Skeletal muscle cell (primary cell): Measurements from ENCODE around the gene ENDOD1.
"Not testable (repeated sequence)": the region's sequence is repeated elsewhere in the genome, so short reads cannot be mapped to it uniquely, and the experiment has no call there.

Experiments used
- DNase-seq: peaks from one replicate; pipeline ENCODE4 v3.0.0-alpha.2; 2010; ENCODE audit warnings: low read depth
- H3K4me3 ChIP-seq: 2 replicates; pipeline ENCODE4 v1.5.1; 2011; ENCODE audit warnings: low read depth, mild to moderate bottlenecking, control low read depth, low read length, moderate library complexity

The ENDOD1 gene

DNA sequence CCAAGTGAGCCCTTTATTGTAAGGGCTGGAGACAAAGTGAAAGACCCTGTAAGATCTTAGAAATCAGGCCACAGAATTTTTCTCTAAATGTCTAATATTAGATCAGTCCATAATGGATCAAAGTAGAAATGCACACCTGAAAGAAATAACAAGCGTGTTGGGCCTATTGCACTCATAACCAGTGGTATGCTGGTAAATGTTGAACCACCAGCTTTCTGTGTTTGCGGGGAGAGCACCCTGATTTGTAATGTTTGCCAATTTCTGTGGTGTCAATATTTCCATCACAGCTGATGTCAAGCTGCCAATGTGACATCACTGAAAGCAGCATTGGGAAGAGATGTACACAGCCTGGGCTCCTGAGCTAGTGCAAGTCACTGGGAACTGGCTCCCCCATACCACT lies 46.2 kb downstream of the ENDOD1 start:
- DNase-seq: no peak
- no peak overlapping the region for H3K4me3 ChIP-seq

DNA sequence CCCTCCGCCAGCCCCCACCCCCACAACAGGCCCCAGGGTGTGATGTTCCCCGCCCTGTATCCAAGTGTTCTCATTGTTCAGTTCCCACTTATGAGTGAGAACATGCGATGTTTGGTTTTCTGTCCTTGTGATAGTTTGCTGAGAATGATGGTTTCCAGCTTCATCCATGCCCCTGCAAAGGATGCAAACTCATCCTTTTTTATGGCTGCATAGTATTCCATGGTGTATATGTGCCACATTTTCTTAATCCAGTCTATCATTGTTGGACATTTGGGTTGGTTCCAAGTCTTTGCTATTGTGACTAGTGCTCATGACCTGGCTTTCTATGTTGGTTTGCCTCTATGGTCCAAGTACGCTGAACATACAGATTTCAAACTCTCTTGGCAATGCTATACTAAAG lies 47.1 kb downstream of the ENDOD1 start:
- DNase-seq, H3K4me3 ChIP-seq: not testable (repeated sequence)

DNA sequence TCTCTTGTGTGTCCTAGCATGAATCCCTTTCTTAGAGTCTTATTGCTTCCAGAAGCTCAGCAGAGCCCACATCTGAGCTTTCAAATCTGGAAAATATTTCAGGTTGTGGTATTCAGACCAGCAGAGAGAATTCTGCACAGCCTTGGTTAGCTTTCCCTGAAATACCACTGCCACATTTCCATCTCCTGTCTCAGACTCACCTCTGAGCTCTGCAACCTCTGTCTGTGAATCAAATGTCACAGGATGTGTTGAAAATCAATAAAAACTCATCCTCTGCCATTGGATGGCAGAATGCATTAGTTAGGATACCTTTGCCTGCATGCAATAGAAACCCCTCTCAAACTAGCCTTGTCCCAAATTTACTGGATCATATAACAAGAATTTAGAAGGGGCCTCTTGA lies 47.7 kb downstream of the ENDOD1 start:
- no peak overlapping the region for H3K4me3 ChIP-seq
- no peak for DNase-seq

DNA sequence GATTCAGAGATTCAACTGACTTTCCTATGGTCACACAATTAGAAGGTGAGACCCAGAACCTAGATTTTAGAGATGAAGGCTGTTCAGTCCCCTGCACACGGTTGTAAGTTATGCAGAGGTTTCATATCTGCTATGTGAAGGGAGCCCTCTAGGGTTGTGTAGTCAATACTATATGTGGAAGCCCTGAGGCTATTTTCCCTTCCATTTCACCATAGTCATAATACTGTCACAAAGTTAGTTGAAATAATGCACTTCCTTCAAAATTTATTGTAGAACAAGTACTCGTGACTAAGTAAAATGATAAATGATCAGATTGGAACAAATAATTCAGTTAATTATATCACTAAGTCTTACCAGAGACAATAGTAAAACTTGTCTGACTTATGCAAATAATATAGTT lies 48.8 kb downstream of the ENDOD1 start:
- DNase-seq: no peak
- no peak overlapping the region for H3K4me3 ChIP-seq

DNA sequence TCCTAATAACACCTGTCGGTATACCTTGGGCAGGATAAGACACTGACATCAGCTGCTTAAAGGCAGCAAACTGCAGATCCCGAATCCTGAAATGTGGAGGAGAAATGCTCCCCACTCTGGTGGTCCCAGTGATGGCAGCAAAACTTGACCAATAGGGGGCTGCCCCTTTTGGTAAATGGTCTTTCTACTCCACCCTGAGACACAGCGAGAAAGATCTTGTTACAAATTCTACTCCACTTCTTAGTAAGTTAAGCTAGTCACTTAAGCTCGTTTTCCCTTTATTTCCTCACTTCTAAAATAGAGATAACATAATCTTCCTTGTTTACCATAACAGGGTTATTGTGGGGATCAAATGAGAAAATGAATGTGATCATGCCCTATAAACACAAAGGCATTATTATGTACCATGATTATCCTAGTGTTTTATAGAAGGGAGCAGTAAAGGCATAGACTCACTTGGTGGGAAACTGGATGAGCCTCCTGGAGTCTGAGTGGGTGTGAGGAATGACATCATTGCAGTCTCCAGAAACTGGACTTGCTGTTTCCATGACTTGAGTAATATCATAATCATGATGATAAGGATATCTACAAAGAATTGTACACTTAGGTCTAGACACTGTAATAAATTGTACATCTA lies 50.9 kb downstream of the ENDOD1 start:
- H3K4me3 ChIP-seq: no peak overlapping the region
- DNase-seq: no peak

DNA sequence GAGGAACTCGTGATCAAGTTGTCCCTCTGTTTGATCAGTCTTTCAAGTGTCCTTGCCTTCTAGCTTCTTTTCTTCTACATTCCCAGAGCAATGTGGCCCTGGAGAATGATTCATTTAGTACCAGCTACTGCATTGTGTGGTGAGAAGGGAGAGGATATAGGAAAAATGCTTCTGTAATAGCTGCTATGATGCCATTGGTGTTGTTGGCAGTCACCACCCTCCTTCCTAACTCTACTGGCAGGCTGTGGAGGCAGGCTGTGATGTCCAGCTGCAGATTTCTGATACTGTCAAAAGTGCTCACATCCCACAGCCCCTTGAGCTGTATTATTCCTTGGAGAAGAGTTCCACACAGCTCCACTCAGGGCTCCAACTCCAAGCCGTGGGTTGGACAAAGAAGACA lies 52.8 kb downstream of the ENDOD1 start:
- H3K4me3 ChIP-seq: no peak overlapping the region
- no peak for DNase-seq

DNA sequence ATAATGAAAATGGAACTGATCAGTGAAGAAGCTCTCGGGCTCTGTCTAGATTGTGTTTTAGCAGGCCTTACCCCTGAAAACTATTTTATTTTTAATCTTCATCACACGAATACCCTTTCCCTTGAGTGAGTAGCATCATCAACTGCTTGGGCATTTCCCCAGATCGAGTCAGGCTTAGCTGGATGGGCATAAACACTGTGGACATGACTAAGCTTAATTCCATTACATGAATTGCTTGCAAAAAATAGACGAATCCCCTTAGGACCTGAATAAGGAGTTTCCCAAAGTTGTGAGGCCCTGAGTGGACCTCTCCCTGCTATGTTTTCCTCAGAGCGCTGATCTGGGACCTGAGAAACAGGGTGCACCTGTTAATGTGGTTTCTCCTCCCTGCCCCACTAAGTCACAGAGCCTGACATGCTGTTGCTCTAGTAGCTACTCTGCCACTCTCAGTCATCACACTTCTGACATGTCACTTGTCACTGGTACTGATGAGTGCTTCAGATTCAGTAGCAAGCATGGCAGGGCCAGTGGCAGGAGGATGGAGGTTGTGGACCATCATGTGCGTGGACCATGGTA lies 53.5 kb downstream of the ENDOD1 start:
- DNase-seq: no peak
- no peak overlapping the region for H3K4me3 ChIP-seq

DNA sequence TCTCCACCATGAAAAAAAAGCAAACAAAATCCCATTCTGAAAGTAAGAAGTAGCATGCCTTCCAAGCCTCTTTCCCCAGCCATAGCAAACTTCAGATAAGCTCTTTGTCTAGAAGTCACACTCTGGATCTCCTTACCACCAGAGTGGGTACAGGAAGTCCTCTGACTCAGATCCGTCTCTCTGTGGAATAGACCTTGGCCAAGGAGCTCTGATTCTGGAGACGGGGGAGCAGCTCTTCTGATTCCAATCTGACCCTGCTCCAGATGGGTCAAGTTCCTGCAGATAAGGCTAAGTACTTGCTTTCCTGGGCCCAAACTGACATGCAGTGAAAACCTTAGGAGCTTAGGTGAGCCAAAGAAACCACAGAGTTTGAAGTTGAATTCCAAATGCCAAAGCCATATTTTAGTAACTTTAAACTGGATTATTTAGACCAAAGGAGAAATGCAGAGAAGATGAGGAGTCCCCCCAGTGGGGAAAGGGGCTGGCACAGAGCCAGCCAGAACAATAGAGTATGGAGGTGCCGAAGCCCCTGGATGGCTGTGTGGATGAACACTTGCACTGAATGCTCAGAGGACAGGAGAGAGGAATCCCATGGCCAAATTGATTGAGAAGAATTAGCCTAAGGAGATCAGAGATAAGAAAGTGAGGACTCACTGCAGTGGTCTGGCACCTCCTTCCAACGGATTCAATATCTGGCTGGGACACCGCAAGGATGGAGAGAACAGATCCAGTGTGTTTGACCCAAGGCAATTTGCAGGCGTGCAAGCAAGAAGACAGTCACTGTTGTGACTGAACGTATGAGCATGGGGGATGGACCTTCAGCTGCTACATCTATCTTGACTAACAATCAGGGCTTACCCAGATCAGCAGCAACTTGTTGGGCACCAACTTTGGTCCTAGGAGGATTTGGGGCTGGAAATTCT lies 54.9 kb downstream of the ENDOD1 start:
- no peak overlapping the region for H3K4me3 ChIP-seq
- no peak for DNase-seq

DNA sequence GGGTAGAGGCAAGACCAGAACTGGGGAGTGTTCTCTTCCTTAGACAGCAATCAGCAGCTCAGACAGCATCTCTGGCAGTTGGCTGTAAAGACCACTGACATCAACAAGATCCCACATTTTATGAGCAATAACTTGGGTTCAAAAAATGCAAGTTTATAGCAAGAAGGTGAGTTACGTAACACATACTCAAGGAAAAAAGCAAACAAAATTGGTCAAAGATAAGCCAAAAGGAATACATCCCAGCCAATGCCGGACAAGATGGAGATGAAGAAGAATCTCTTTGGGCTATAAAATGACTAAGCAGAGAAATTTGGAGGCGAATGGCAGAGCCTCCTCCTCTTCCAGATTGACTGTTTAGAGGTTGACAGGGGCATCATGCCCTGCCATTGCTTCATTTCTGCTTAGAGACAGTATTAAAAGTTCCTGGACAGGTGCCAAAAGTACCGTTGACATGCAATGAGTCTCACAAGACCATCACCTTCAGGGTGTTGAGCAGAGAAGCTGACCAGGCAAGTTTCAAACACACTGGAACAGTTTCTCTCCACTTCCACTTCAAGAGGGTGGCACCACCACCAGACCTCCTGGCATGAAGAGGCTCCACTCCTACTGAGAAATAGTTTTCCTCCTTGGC lies 55.9 kb downstream of the ENDOD1 start:
- DNase-seq: no peak
- no peak overlapping the region for H3K4me3 ChIP-seq

DNA sequence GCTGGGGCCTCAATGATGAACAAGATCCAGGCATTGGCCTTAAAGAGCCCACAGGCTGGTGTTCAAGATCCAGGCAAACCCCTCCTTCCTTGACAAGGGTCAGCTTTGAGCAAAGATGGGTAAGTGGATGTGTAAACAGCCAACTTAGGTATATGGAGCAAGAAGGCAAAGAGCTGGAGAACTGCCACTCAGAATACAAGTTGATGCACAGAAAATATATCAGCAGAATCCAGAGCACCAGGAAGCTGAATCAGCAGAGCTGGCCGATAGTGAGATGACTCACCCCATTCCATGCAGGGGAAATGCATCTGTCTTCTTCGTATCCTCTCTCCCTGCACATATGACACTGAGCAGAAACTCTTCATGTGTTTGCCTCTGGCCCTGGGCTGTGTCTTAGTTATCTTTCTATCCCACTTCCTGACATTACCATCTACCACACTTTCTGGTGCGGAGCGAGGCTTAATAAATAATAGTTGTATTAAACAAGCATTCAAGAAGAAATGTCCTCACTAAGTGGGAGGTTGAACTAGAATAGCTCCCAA lies 57.8 kb downstream of the ENDOD1 start:
- peak; percentile 90 for DNase-seq
- H3K4me3 ChIP-seq: no peak overlapping the region

DNA sequence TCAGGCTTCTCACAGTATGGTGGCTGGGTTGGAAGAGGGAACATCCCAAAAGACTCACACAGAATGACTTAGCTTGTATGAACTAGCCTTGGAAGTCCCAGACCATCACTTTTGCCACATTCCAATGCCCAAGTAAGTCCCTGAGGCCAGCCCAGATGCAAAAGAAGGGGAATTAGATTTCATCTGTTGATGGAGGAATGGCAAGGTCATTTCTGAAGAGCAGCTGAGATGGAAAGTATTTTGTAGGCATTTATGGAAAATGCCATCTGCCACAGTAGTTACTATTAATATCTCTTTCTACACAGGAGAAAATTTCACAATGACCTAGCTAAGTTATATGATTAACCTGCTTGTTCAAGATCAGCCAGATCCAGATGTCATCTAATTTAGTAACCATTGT lies 58.8 kb downstream of the ENDOD1 start:
- no peak for DNase-seq
- H3K4me3 ChIP-seq: no peak overlapping the region

DNA sequence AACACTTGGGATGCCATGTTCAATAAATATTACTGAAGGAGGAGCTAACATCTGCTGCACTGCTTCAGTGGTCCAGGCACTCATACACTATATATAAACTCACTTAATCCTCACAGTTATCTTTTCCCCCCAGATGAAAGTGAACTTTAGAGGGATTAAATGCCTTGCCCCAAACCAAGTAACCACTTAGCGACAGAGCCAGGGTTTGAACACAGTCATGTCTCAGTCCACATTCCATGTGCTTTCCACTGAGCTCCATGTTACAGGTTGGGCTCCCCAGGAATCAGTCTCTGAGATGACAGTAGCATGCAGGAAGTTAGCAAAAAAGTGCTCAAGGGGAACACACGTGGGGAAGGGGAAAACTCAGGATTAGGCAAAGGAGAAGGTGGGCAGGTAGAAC lies 59.3 kb downstream of the ENDOD1 start:
- H3K4me3 ChIP-seq: no peak overlapping the region
- no peak for DNase-seq

DNA sequence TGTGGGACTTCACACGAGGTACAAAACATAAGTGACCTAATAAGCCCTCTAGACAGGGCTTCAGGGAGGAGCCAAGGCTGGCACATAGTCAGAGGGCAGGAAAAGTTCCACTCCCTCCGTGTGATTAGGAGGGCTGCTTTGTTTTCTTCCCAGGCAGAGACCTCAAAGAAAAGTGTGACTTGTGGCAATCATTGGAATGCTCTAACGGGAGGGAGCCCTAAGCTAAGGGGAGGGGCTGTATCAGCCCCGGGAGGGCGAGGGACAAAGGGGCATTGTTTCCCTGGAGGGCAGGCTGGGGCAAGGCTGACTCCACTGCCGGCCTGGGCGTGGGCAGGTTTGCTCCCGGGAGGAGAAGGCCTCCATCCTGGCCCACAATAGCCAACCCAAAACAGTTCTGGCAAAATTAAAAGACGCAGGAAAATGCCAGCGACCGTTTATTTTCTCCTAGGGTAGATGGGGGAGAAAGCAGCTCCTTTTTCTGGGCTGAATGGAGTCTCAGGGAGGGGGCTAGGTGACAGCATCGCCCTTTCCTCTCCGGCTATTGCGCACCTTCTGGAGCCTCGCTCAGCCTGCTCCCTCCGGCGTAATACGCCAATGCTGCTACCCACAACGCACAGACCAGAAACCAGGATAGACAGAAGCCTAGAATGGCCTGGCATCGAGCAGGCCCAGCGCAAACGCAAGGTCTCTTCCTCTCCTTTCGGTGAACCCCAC lies 60.2 kb downstream of the ENDOD1 start:
- H3K4me3 ChIP-seq: no peak overlapping the region

DNA sequence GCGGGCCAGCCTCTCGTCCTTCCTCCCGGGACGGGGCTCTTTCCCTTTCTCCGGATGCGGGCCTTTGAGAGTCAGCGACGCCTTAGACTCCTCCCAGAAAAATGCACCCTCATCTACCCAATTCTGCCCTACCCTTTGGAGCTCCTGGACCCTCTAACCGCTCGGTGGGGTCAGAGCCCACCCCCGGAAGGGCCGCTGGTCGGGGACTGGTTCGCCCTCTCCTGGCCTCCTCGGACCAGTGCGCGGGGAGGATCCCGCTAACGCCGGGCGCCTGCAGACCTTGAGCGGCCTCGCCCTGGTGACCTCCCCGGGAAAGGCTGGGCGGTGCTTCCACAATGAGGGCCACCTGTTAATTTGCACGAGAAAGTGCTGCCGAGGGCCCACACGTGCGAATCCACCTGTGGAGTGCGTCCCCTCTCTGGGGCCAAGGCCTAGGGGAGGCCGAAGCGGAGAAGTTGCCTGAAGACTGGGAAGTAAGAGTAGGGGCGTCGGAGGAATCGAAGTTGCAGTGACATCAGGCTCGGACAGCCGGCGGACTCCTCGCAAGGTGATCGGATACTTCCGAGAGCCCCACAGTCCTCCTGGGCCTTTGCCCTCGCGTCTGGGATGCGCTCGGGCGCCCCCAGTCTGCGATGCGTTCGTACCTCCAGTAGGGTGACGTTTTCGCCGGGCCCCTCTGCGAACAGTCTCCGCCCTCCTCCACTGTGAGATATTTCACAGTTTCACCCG lies 61.5 kb downstream of the ENDOD1 start:
- H3K4me3 ChIP-seq: peak overlapping the region; percentile 50
- peak; percentile 60 for DNase-seq

More for the DNA sequence above, 60.2 kb downstream of the ENDOD1 start:
- DNase-seq: no peak

DNA sequence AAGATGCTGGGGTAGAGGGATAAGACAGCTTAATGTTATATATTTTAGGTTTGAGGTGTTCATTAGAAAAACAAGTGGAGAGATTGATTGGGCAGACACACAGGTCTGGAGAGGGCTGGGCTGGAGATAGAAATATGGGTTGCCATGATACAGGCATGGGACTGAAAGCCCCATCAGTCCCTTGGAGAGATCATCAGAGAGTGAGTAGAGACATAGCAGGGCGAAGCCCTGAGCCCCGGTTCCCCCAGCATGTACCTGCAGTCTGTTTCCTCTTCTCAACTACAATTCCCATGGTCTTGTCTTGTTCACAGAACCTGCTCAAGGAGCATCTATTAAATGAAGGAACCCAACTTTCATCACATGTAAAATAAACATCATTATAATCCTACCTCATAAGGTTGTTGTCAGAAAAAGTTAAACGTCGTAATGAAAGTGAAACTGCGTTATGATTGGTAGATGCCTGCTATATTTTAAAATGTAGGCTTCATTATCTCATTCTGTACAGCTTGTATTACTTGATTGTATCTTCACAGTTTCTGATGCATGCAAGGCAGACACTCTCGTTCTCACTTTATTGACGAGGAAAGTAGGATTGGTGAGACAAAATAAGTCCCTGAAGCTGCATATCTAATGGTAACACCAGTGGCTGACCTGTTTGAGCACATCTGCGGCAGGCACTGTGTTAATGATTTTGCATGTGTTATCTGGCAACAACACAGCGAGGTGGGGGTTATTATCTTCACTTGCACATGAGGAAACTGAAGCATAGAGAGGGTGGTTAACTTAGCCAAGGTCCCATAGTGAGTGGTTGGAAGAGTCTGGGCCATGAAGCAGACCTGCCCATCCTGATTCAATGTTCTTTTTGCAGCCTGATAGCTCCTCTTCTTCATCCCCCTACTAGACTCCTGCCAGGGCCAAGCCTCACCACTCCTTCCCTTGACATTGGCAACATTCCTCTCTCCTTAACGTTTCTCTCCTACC lies 63.5 kb downstream of the ENDOD1 start:
- no peak overlapping the region for H3K4me3 ChIP-seq
- no peak for DNase-seq

DNA sequence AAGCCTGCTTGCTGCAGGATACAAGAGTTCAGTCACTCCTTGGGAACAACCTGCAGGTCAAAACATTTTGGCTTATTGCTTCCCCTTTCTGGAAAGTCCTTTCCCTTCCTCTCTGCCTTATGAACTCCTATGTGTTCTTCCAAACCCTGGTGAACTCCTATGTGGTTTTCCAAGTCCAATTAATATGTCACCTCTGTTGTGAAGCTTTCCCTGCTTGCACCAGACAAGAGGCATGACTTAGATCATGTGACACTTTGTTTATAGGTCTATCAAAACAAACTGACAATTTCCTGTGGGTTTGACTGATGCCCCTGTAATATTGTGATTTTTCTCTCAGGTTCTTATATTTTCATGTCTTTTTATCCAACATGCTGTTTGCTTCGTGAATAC lies 64.2 kb downstream of the ENDOD1 start:
- DNase-seq: no peak
- no peak overlapping the region for H3K4me3 ChIP-seq

DNA sequence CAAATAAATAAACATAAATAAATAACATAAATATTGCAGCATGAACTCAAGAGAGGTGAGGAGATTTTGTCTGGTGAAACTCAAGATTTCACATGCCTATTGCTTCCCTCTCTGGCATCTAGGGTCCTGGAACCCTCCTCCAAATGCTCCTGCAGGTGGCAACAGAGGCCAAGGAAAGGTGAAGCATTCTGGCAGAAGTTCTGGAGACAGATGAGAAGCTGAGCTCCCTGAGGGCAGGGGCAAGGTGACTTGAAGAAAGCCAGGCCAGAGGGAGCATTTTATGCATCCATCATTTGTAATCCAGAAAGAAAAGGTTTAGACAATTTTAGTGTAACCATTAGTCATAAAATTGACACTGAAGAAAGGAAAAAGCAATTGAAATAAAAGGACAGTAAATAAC lies 64.9 kb downstream of the ENDOD1 start:
- no peak overlapping the region for H3K4me3 ChIP-seq
- no peak for DNase-seq

DNA sequence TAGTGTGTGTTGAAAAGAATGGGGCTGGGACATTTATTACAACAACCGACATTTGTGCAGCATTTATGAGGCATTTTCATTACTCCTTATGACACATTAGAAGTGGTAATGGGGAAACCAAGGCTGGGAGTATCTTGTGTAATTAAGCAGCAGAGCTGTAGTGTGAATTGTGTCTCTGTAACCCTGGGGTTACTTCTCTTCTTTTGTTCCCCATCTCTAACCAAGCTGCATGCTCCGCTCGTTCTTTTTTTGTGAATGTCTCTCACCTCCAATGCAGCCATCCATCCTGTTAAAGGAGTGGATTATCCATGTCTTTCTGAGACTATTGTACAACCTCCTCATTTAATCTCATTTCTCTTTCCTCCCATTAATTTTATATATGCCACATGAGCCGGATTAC lies 65.7 kb downstream of the ENDOD1 start:
- no peak overlapping the region for H3K4me3 ChIP-seq
- DNase-seq: no peak
